Neural crest cell (in vitro differentiated cells): ENCODE measurements around the gene DDAH1. TPM values are rescaled to one million over a fixed set of nuclear protein-coding genes. Genes with fewer than 3 reads are reported as not detected.
"Not testable (repeated sequence)": the region's sequence is repeated elsewhere in the genome, so short reads cannot be mapped to it uniquely, and the experiment has no call there.

Source experiments
- DNase-seq: peaks from one replicate; pipeline ENCODE4 v3.0.0; 2021; ENCODE audit warnings: low read depth, mixed read lengths, low spot score
- H3K27ac Mint-ChIP-seq: one replicate; pipeline ENCODE4 v1.8.0; 2021; ENCODE audit warnings: mild to moderate bottlenecking, mixed read lengths; ENCODE audit not compliant: unreplicated experiment
- H3K27me3 Mint-ChIP-seq: 2 replicates; pipeline ENCODE4 v1.8.0; 2021; ENCODE audit warnings: low read depth, mild to moderate bottlenecking, mixed read lengths
- H3K36me3 Mint-ChIP-seq: 2 replicates; pipeline ENCODE4 v1.8.0; 2021; ENCODE audit warnings: low read depth, mild to moderate bottlenecking, mixed read lengths
- H3K4me1 Mint-ChIP-seq: 2 replicates; pipeline ENCODE4 v1.8.0; 2021; ENCODE audit warnings: mixed read lengths
- H3K4me3 Mint-ChIP-seq: one replicate; pipeline ENCODE4 v1.8.0; 2021; ENCODE audit warnings: mild to moderate bottlenecking, mixed read lengths
- H3K9me3 Mint-ChIP-seq: 2 replicates; pipeline ENCODE4 v1.8.0; 2021; ENCODE audit warnings: mixed read lengths
- total RNA-seq: library from RNA; stranded (reverse); gene quantifications from 2 replicates; pipeline ENCODE4 v1.2.1, GENCODE V29; 2021
- TF ChIP-seq, protein P1 (sequence below): fragments of 200-600 bp; sonication (generic); conservative IDR thresholded peaks from 2 replicates; pipeline ENCODE4 v1.5.0; 2021; ENCODE audit warnings: antibody characterized with exemption, mild to moderate bottlenecking

DDAH1 gene
- total RNA-seq, 1 donor from 2014 or later: 22.3 TPM

DNA sequence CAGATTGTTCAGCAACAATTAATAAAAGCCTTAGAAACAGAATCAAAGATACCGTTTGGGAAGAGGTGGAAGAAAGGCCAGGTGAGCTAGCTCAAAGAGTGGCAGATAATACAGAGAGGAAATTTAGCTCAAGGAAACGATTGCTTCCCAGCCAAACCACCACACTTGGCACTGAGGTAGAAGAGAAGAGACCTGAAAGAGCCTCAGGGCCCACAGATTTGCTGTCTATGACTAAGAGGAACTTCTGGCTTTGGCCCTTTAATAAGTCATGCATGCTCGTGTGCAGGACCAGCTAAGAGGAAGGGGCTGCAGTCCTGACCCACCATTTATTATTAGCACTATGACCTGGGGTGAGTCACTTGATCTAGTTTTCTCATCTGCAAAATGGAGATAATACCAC lies 115.7 kb downstream of the DDAH1 start:
- TF ChIP-seq, protein P1, sequence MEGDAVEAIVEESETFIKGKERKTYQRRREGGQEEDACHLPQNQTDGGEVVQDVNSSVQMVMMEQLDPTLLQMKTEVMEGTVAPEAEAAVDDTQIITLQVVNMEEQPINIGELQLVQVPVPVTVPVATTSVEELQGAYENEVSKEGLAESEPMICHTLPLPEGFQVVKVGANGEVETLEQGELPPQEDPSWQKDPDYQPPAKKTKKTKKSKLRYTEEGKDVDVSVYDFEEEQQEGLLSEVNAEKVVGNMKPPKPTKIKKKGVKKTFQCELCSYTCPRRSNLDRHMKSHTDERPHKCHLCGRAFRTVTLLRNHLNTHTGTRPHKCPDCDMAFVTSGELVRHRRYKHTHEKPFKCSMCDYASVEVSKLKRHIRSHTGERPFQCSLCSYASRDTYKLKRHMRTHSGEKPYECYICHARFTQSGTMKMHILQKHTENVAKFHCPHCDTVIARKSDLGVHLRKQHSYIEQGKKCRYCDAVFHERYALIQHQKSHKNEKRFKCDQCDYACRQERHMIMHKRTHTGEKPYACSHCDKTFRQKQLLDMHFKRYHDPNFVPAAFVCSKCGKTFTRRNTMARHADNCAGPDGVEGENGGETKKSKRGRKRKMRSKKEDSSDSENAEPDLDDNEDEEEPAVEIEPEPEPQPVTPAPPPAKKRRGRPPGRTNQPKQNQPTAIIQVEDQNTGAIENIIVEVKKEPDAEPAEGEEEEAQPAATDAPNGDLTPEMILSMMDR: no peak
- no peak for DNase-seq
- H3K27me3 Mint-ChIP-seq: no peaks in the 10 kb centered on the region
- H3K27ac Mint-ChIP-seq: no peak overlapping the region
- peaks cover 8% of the 10 kb centered on the region for H3K4me1 Mint-ChIP-seq
- H3K36me3 Mint-ChIP-seq: peaks cover 15% of the 10 kb centered on the region
- H3K9me3 Mint-ChIP-seq: peaks cover 8% of the 10 kb centered on the region
- no peak overlapping the region for H3K4me3 Mint-ChIP-seq

DNA sequence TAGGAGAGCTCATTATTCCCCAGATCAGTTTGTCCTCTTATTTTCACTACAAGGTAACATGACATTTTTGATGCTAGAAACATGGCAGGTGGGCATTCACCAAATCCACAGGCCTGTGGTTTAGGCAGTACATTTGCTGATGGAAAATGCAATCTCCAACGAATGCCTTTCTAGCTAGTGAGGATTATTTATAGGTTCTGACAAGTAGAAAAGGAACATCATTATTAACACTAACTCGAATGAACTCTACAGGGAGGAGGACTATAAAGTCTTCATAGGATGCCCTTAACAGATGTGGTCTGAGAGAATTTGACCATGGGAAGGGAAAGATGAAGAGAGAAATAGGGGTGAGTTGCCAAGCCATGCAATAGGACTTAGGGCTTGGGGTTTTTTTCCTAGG lies 117.1 kb downstream of the DDAH1 start:
- TF ChIP-seq, protein P1: no peak
- H3K27me3 Mint-ChIP-seq: no peaks in the 10 kb centered on the region
- no peak for DNase-seq
- H3K4me3 Mint-ChIP-seq: no peak overlapping the region
- H3K36me3 Mint-ChIP-seq: peaks cover 15% of the 10 kb centered on the region
- H3K4me1 Mint-ChIP-seq: peaks cover 15% of the 10 kb centered on the region
- H3K27ac Mint-ChIP-seq: no peak overlapping the region
- H3K9me3 Mint-ChIP-seq: peaks cover 8% of the 10 kb centered on the region

DNA sequence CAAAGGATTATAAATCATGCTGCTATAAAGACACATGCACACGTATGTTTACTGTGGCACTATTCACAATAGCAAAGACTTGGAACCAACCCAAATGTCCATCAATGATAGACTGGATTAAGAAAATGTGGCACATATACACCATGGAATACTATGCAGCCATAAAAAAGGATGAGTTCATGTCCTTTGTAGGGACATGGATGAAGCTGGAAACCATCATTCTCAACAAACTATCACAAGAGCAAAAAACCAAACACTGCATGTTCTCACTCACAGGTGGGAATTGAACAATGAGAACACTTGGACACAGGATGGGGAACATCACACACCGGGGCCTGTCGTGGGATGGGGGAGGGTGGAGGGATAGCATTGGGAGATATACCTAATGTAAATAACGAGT lies 117.7 kb downstream of the DDAH1 start:
- H3K4me1 Mint-ChIP-seq: peaks cover 15% of the 10 kb centered on the region
- DNase-seq, H3K9me3 Mint-ChIP-seq, H3K4me3 Mint-ChIP-seq, H3K27ac Mint-ChIP-seq, H3K27me3 Mint-ChIP-seq: not testable (repeated sequence)
- peaks cover 15% of the 10 kb centered on the region for H3K36me3 Mint-ChIP-seq

DNA sequence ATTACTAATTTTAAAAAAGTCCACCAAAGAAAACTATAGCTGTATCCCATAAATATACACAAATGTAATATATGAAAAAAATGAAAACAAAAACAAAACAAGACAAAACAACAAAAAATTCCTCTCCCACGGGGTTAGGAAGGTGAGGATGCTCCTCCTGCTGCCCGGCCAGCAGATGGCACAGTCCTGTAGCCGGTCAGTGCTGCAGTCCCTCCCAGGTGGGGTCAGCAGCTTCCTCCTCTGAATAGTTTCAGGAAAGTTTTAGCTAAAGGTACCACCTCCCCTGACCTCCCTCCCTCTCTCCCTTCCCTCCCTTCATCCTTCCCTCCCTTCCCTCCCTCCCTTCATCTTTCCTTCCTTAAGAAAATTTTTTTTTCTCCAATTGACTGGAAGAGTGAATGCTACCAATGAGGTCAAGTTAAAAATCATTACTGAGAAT lies 120.7 kb downstream of the DDAH1 start:
- H3K27ac Mint-ChIP-seq: no peak overlapping the region
- H3K4me1 Mint-ChIP-seq: peaks cover 15% of the 10 kb centered on the region
- no peak overlapping the region for H3K4me3 Mint-ChIP-seq
- TF ChIP-seq, protein P1: peak; percentile 65
- H3K36me3 Mint-ChIP-seq: peaks cover 7% of the 10 kb centered on the region
- no peak for DNase-seq
- peaks cover 8% of the 10 kb centered on the region for H3K9me3 Mint-ChIP-seq
- no peaks in the 10 kb centered on the region for H3K27me3 Mint-ChIP-seq

DNA sequence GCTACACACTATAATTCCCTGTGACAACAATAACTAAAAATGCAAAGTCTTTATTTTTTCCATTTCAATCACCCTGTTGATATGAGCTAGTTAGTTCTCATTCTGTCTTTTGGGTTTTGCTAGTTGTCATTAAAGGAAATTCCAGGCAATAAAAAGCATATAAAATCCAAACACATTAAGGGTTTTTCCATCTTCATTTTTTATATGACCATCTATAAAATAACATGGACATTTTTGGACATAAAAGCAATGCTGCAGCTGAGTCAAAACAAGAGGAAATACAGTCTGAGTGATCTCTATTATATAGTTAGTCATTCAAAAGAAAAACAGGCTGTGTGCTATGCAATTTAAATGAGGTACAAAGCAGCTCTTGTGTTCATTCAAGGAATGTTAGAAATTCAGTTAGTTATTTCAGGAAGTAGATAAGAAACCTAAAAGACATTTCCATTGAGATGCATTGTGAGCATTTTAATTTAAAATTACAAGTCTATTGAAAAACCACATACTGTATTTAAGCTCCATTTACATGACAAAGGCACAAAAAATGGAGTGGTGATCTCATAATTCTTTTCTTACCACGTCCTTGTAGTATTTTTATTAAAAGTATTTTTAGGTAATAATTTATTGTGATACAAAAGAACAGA lies 121.2 kb downstream of the DDAH1 start:
- Mint-ChIP-seq H3K9me3 (peaks cover 8% of the 10 kb centered on the region), H3K27me3 (no peaks in the 10 kb centered on the region), H3K4me1 (peaks cover 15% of the 10 kb centered on the region), H3K36me3 (peaks cover 7% of the 10 kb centered on the region), H3K4me3 (no peak overlapping the region), H3K27ac (no peak overlapping the region)
- TF ChIP-seq, protein P1: no peak
- DNase-seq: no peak

DNA sequence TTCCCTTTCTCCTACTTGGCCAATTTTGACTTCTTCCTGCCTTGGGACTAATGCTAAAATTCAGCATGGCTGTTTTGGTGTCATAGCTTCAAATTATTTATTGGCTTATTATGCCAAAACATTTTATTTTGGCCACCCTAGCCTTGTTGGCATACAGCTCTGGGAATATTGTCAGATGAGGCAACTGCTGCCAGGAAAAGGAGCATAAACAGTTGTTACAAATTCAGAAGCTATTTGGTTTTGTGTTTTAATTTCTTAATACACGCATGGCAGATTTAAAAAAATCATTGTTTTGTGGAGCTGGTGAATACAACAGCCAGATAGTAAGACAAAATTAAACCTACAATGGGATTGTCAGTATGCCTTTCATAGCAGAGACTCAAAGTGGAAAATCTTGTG lies 121.7 kb downstream of the DDAH1 start:
- Mint-ChIP-seq H3K4me1 (peaks cover 15% of the 10 kb centered on the region), H3K27ac (no peak overlapping the region), H3K4me3 (no peak overlapping the region), H3K27me3 (no peaks in the 10 kb centered on the region), H3K36me3 (peaks cover 4% of the 10 kb centered on the region), H3K9me3 (peaks cover 6% of the 10 kb centered on the region)
- DNase-seq: no peak
- TF ChIP-seq, protein P1: no peak
